Endothelial cell of umbilical vein (primary cell): ENCODE data around the gene MIS12. TPM values are rescaled to one million over a fixed set of nuclear protein-coding genes. Genes with fewer than 3 reads are reported as not detected.

Experiments
- BruUV-seq: library from RNA; stranded (reverse); fragments of 400-500 nt; replicated peaks from 2 replicates; lab custom pipeline; 2021; lab: Mats Ljungman, UMichigan
- CTCF ChIA-PET: fragments of 300-600, 350-600 bp; sonication (Branson Sonifier 250); formaldehyde crosslinking; loops from one replicate; lab custom pipeline; 2021; ENCODE audit warnings: antibody characterized with exemption, inconsistent platforms; lab: Charles Lee
- POLR2A ChIA-PET: fragments of 300-600, 350-600 bp; sonication (Branson Sonifier 250); formaldehyde crosslinking; loops from one replicate; lab custom pipeline; 2021; ENCODE audit warnings: antibody characterized with exemption, inconsistent platforms; lab: Charles Lee
- DNase-seq: peaks from one replicate; pipeline ENCODE4 v3.0.0-alpha.2; 2011; ENCODE audit warnings: low read depth, low spot score
- FAIRE-seq: peaks from 2 replicates; lab custom pipeline; 2011; peaks lifted over from hg19 to GRCh38; lab: Jason Lieb, UNC
- H2AFZ ChIP-seq: 2 replicates; pipeline ENCODE4 v1.6.0; 2012; ENCODE audit warnings: low read depth, low read length, control low read depth, inconsistent platforms
- H3K27ac ChIP-seq: 2 replicates; pipeline ENCODE4 v1.5.1; 2011; ENCODE audit warnings: low read depth, mild to moderate bottlenecking, control low read depth, low read length, moderate library complexity; ENCODE audit not compliant: insufficient read depth
- H3K27me3 ChIP-seq, 2 experiments: 2 replicates each; pipeline versions ENCODE4 v1.6.0 to v1.6.1; 2011; ENCODE audit warnings: low read length in 2 of 2, mixed read lengths in 1 of 2; ENCODE audit not compliant: control insufficient read depth in 2 of 2, insufficient read depth in 2 of 2
- H3K36me3 ChIP-seq, 2 experiments: 2 replicates in 1 of 2; 3 replicates in 1 of 2; pipeline ENCODE4 v1.5.1; 2011; ENCODE audit warnings: low read length in 2 of 2, mild to moderate bottlenecking in 1 of 2, moderate library complexity in 1 of 2; ENCODE audit not compliant: control insufficient read depth in 2 of 2, insufficient read depth in 2 of 2; ENCODE audit errors: extremely low read depth in 1 of 2
- H3K4me1 ChIP-seq: 3 replicates; pipeline ENCODE4 v1.5.1; 2011; ENCODE audit warnings: mild to moderate bottlenecking, low read length; ENCODE audit not compliant: control insufficient read depth, insufficient read depth; ENCODE audit errors: extremely low read depth
- H3K4me2 ChIP-seq: 2 replicates; pipeline ENCODE4 v1.6.1; 2011; ENCODE audit warnings: low read length, control low read depth, mixed read lengths; ENCODE audit not compliant: insufficient read depth
- H3K4me3 ChIP-seq, 3 experiments: fragments of 200-600 bp in 1 of 3; sonication (generic), shearing (Covaris generic) in 1 of 3; replicated peaks in 1 of 3; 2 replicates each; pipeline ENCODE4 v1.5.1; 2011 to 2016; ENCODE audit warnings: control low read depth in 3 of 3, low read length in 3 of 3, mild to moderate bottlenecking in 2 of 3, inconsistent platforms in 1 of 3, low read depth in 1 of 3, moderate library complexity in 1 of 3; ENCODE audit not compliant: insufficient read depth in 1 of 3
- H3K79me2 ChIP-seq: 2 replicates; pipeline ENCODE4 v1.6.0; 2012; ENCODE audit warnings: low read length, inconsistent platforms; ENCODE audit not compliant: control insufficient read depth, insufficient read depth
- H3K9ac ChIP-seq: replicated peaks from 2 replicates; pipeline ENCODE3; 2011; ENCODE audit warnings: low read length, control low read depth; ENCODE audit not compliant: insufficient read depth; ENCODE audit errors: extremely low read depth
- H3K9me1 ChIP-seq: replicated peaks from 3 replicates; pipeline ENCODE4 v1.6.0; 2011; ENCODE audit warnings: mild to moderate bottlenecking, low read length; ENCODE audit not compliant: control insufficient read depth, insufficient read depth; ENCODE audit errors: extremely low read depth
- H3K9me3 ChIP-seq: replicated peaks from 2 replicates; pipeline ENCODE4 v1.5.1; 2012; ENCODE audit warnings: low read length, inconsistent platforms; ENCODE audit not compliant: control insufficient read depth, insufficient read depth
- H4K20me1 ChIP-seq: replicated peaks from 2 replicates; pipeline ENCODE3; 2011; ENCODE audit warnings: mild to moderate bottlenecking, low read length; ENCODE audit not compliant: control insufficient read depth, insufficient read depth; ENCODE audit errors: extremely low read depth
- EZH2 ChIP-seq: IDR thresholded peaks from 2 replicates; pipeline ENCODE4 v1.6.1; 2012; ENCODE audit warnings: borderline replicate concordance, low read depth, mild to moderate bottlenecking, moderate library complexity, low read length, inconsistent platforms; ENCODE audit not compliant: severe bottlenecking
- FOS ChIP-seq: IDR thresholded peaks from 2 replicates; pipeline ENCODE4 v1.6.1; 2011; ENCODE audit warnings: mild to moderate bottlenecking, low read length, moderate library complexity, borderline replicate concordance; ENCODE audit not compliant: insufficient read depth
- GATA2 ChIP-seq: IDR thresholded peaks from 2 replicates; pipeline ENCODE4 v1.7.0; 2011; ENCODE audit warnings: low read depth, mild to moderate bottlenecking, moderate library complexity, mixed read lengths, low read length; ENCODE audit not compliant: insufficient read length, insufficient read depth
- JUN ChIP-seq: IDR thresholded peaks from 2 replicates; pipeline ENCODE4 v1.6.1; 2011; ENCODE audit warnings: borderline replicate concordance, low read depth; ENCODE audit not compliant: insufficient read length, insufficient read depth
- MYC ChIP-seq: IDR thresholded peaks from one replicate; pipeline ENCODE4 v1.6.1; 2011; ENCODE audit warnings: mild to moderate bottlenecking, low read depth, low read length
- POLR2A ChIP-seq: IDR thresholded peaks from 2 replicates; pipeline ENCODE4 v1.6.1; 2012; ENCODE audit warnings: low read depth, mild to moderate bottlenecking, control low read depth, low read length
- POLR2AphosphoS5 ChIP-seq: IDR thresholded peaks from 2 replicates; pipeline ENCODE4 v1.6.1; 2012; ENCODE audit warnings: low read depth, mild to moderate bottlenecking, control low read depth, low read length, moderate library complexity; ENCODE audit not compliant: insufficient read depth
- dilution Hi-C: fragments of 300-500 bp; cut with MboI; formaldehyde crosslinking; loops from one replicate; pipeline ENCODE4 v1.15.0; 2019; ENCODE audit warnings: low sequenced_read_pairs; ENCODE audit not compliant: extremely low pct_ligation_motif_present
- intact Hi-C: fragments of 100-400 bp; cut with micrococcal nuclease; formaldehyde crosslinking; loops from one replicate; pipeline ENCODE4 v1.10.0; 2022
- polyA plus RNA-seq, 4 experiments: library from polyadenylated mRNA; depleted of rRNA in 3 of 4; stranded (reverse) in 3 of 4; unstranded in 1 of 4; fragments of >200 nt; gene quantifications; 2 replicates each; pipeline versions ENCODE4 v1.2.1 to v1.2.3, GENCODE V29; 2011 to 2012; ENCODE audit warnings: missing spikeins in 1 of 4
- total RNA-seq: library from RNA; stranded (reverse); gene quantifications from 2 replicates; pipeline ENCODE4 v1.2.3, GENCODE V29; 2021
- TF ChIP-seq, protein P1 (sequence below): IDR thresholded peaks from 2 replicates; pipeline ENCODE4 v1.6.1; 2011; ENCODE audit not compliant: insufficient read depth, insufficient read length
- TF ChIP-seq, protein P2 (sequence below), 2 donors: IDR thresholded peaks; 1 replicate in 1 of 2; 2 replicates in 1 of 2; pipeline ENCODE4 v1.5.1; 2011; ENCODE audit warnings: low read length in 2 of 2, mild to moderate bottlenecking in 2 of 2, moderate library complexity in 2 of 2, control low read depth in 1 of 2, inconsistent platforms in 1 of 2, low read depth in 1 of 2; ENCODE audit not compliant: insufficient read depth in 1 of 2; ENCODE audit errors: extremely low read depth in 1 of 2

Gene MIS12
- total and polyA plus RNA-seq, 2 donors (not counting 3 experiments of a cell fraction or from before 2014, with no cell fraction given): 8.3 to 20.1 TPM

DNA sequence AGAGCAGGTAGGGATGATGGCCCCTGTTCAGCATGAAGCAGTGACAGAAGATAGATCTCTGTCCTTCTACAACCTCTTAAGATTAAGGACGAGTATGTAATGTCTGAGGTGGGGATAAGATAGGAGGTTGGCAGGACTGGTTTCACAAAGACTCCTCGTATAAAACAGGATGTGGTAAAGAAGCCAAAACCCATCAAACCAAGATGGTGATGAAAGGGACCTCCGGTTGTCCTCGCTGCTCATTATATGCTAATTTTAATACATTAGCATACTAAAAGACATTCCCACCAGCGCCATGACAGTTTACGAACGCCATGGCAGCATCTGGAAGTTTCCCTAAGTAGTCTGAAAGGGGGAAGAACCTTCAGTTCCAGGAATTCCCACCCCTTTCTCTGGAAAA lies 27.3 kb downstream of the MIS12 start:
- H3K27me3 ChIP-seq: no peaks in the 10 kb centered on the region
- TF ChIP-seq, protein P1, sequence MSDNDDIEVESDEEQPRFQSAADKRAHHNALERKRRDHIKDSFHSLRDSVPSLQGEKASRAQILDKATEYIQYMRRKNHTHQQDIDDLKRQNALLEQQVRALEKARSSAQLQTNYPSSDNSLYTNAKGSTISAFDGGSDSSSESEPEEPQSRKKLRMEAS: no peak
- TF ChIP-seq, protein P2, sequence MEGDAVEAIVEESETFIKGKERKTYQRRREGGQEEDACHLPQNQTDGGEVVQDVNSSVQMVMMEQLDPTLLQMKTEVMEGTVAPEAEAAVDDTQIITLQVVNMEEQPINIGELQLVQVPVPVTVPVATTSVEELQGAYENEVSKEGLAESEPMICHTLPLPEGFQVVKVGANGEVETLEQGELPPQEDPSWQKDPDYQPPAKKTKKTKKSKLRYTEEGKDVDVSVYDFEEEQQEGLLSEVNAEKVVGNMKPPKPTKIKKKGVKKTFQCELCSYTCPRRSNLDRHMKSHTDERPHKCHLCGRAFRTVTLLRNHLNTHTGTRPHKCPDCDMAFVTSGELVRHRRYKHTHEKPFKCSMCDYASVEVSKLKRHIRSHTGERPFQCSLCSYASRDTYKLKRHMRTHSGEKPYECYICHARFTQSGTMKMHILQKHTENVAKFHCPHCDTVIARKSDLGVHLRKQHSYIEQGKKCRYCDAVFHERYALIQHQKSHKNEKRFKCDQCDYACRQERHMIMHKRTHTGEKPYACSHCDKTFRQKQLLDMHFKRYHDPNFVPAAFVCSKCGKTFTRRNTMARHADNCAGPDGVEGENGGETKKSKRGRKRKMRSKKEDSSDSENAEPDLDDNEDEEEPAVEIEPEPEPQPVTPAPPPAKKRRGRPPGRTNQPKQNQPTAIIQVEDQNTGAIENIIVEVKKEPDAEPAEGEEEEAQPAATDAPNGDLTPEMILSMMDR (IDR thresholded peaks at IDR 0.05; ENCODE audit: extremely low read depth in 1 of 2, insufficient read depth in 1 of 2, low read depth in 1 of 2, low read length in 2 of 2): no peak
- TF ChIP-seq POLR2AphosphoS5: no peak
- no peaks in the 10 kb centered on the region for H3K9me3 ChIP-seq
- H4K20me1 ChIP-seq: no peaks in the 10 kb centered on the region
- no peaks in the 10 kb centered on the region for H3K79me2 ChIP-seq
- DNase-seq (no peak), FAIRE-seq (no peak)
- intact Hi-C loops (no loop called here), dilution Hi-C loops (no loop called here)
- POLR2A ChIA-PET: no interaction called here
- H2AFZ ChIP-seq: no peak overlapping the region
- H3K4me1 ChIP-seq: peaks cover 8% of the 10 kb centered on the region
- H3K36me3 ChIP-seq: peaks cover 2 to 13% of the 10 kb centered on the region in 2 experiments
- H3K4me3 ChIP-seq: no peak overlapping the region
- H3K4me2 ChIP-seq: no peak overlapping the region
- CTCF ChIA-PET: no interaction called here
- BruUV-seq: no TSS peak
- no peak overlapping the region for H3K27ac ChIP-seq
- H3K9me1 ChIP-seq: no peaks in the 10 kb centered on the region
- H3K9ac ChIP-seq: no peak overlapping the region

DNA sequence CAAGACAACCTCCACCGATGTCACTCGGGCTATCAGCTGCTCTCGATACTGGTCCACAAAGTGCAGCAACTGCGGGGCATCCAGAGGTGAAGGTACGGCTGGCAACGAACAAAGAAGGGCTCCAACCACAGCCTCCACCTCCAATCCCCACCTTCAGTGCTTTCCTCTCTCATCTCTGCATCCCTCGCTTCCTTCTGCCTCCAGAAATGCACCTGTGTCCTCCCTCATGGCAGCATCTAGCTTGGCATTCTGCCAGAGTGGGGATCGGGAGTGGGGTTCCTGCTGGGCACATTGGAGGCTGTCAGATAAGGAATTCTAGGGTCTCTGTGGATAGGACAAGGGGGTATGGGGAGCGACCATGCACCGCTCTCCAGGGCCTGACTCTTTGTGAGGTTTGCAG lies 28.6 kb downstream of the MIS12 start:
- intact Hi-C loops (no loop called here), dilution Hi-C loops (no loop called here)
- H3K27ac ChIP-seq: no peak overlapping the region
- H3K36me3 ChIP-seq: peaks cover 2 to 13% of the 10 kb centered on the region in 2 experiments
- no peaks in the 10 kb centered on the region for H4K20me1 ChIP-seq
- no peak overlapping the region for H3K4me3 ChIP-seq
- no peaks in the 10 kb centered on the region for H3K9me3 ChIP-seq
- no peaks in the 10 kb centered on the region for H3K27me3 ChIP-seq
- H3K79me2 ChIP-seq: no peaks in the 10 kb centered on the region
- no peak for TF ChIP-seq POLR2AphosphoS5
- TF ChIP-seq GATA2: no peak
- TF ChIP-seq POLR2A: no peak
- TF ChIP-seq, protein P2 (IDR thresholded peaks at IDR 0.05; ENCODE audit: extremely low read depth in 1 of 2, insufficient read depth in 1 of 2, low read depth in 1 of 2, low read length in 2 of 2): no peak
- TF ChIP-seq, protein P1: no peak
- no peak for TF ChIP-seq EZH2
- no peak for TF ChIP-seq MYC
- no peak for TF ChIP-seq JUN
- no peak for TF ChIP-seq FOS
- no peak overlapping the region for H3K9ac ChIP-seq
- no peaks in the 10 kb centered on the region for H3K9me1 ChIP-seq
- peaks cover 8% of the 10 kb centered on the region for H3K4me1 ChIP-seq
- CTCF ChIA-PET: no interaction called here
- no TSS peak for BruUV-seq
- POLR2A ChIA-PET: no interaction called here
- H3K4me2 ChIP-seq: no peak overlapping the region
- peak; percentile 4 for FAIRE-seq
- no peak overlapping the region for H2AFZ ChIP-seq
- DNase-seq: no peak
